Endothelial cell of umbilical vein (primary cell): ENCODE results near the gene DLGAP5. TPM values are rescaled to one million over a fixed set of nuclear protein-coding genes. Genes with fewer than 3 reads are reported as not detected.

Experiments used
- BruUV-seq: library from RNA; stranded (reverse); fragments of 400-500 nt; replicated peaks from 2 replicates; lab custom pipeline; 2021; lab: Mats Ljungman, UMichigan
- CTCF ChIA-PET: fragments of 300-600, 350-600 bp; sonication (Branson Sonifier 250); formaldehyde crosslinking; loops from one replicate; lab custom pipeline; 2021; ENCODE audit warnings: antibody characterized with exemption, inconsistent platforms; lab: Charles Lee
- POLR2A ChIA-PET: fragments of 300-600, 350-600 bp; sonication (Branson Sonifier 250); formaldehyde crosslinking; loops from one replicate; lab custom pipeline; 2021; ENCODE audit warnings: antibody characterized with exemption, inconsistent platforms; lab: Charles Lee
- DNase-seq: peaks from one replicate; pipeline ENCODE4 v3.0.0-alpha.2; 2011; ENCODE audit warnings: low read depth, low spot score
- FAIRE-seq: peaks from 2 replicates; lab custom pipeline; 2011; peaks lifted over from hg19 to GRCh38; lab: Jason Lieb, UNC
- H2AFZ ChIP-seq: 2 replicates; pipeline ENCODE4 v1.6.0; 2012; ENCODE audit warnings: low read depth, low read length, control low read depth, inconsistent platforms
- H3K27ac ChIP-seq: 2 replicates; pipeline ENCODE4 v1.5.1; 2011; ENCODE audit warnings: low read depth, mild to moderate bottlenecking, control low read depth, low read length, moderate library complexity; ENCODE audit not compliant: insufficient read depth
- H3K27me3 ChIP-seq, 2 experiments: 2 replicates each; pipeline versions ENCODE4 v1.6.0 to v1.6.1; 2011; ENCODE audit warnings: low read length in 2 of 2, mixed read lengths in 1 of 2; ENCODE audit not compliant: control insufficient read depth in 2 of 2, insufficient read depth in 2 of 2
- H3K36me3 ChIP-seq, 2 experiments: 2 replicates in 1 of 2; 3 replicates in 1 of 2; pipeline ENCODE4 v1.5.1; 2011; ENCODE audit warnings: low read length in 2 of 2, mild to moderate bottlenecking in 1 of 2, moderate library complexity in 1 of 2; ENCODE audit not compliant: control insufficient read depth in 2 of 2, insufficient read depth in 2 of 2; ENCODE audit errors: extremely low read depth in 1 of 2
- H3K4me1 ChIP-seq: 3 replicates; pipeline ENCODE4 v1.5.1; 2011; ENCODE audit warnings: mild to moderate bottlenecking, low read length; ENCODE audit not compliant: control insufficient read depth, insufficient read depth; ENCODE audit errors: extremely low read depth
- H3K4me2 ChIP-seq: 2 replicates; pipeline ENCODE4 v1.6.1; 2011; ENCODE audit warnings: low read length, control low read depth, mixed read lengths; ENCODE audit not compliant: insufficient read depth
- H3K4me3 ChIP-seq, 3 experiments: fragments of 200-600 bp in 1 of 3; sonication (generic), shearing (Covaris generic) in 1 of 3; replicated peaks in 1 of 3; 2 replicates each; pipeline ENCODE4 v1.5.1; 2011 to 2016; ENCODE audit warnings: control low read depth in 3 of 3, low read length in 3 of 3, mild to moderate bottlenecking in 2 of 3, inconsistent platforms in 1 of 3, low read depth in 1 of 3, moderate library complexity in 1 of 3; ENCODE audit not compliant: insufficient read depth in 1 of 3
- H3K79me2 ChIP-seq: 2 replicates; pipeline ENCODE4 v1.6.0; 2012; ENCODE audit warnings: low read length, inconsistent platforms; ENCODE audit not compliant: control insufficient read depth, insufficient read depth
- H3K9ac ChIP-seq: replicated peaks from 2 replicates; pipeline ENCODE3; 2011; ENCODE audit warnings: low read length, control low read depth; ENCODE audit not compliant: insufficient read depth; ENCODE audit errors: extremely low read depth
- H3K9me1 ChIP-seq: replicated peaks from 3 replicates; pipeline ENCODE4 v1.6.0; 2011; ENCODE audit warnings: mild to moderate bottlenecking, low read length; ENCODE audit not compliant: control insufficient read depth, insufficient read depth; ENCODE audit errors: extremely low read depth
- H3K9me3 ChIP-seq: replicated peaks from 2 replicates; pipeline ENCODE4 v1.5.1; 2012; ENCODE audit warnings: low read length, inconsistent platforms; ENCODE audit not compliant: control insufficient read depth, insufficient read depth
- H4K20me1 ChIP-seq: replicated peaks from 2 replicates; pipeline ENCODE3; 2011; ENCODE audit warnings: mild to moderate bottlenecking, low read length; ENCODE audit not compliant: control insufficient read depth, insufficient read depth; ENCODE audit errors: extremely low read depth
- EZH2 ChIP-seq: IDR thresholded peaks from 2 replicates; pipeline ENCODE4 v1.6.1; 2012; ENCODE audit warnings: borderline replicate concordance, low read depth, mild to moderate bottlenecking, moderate library complexity, low read length, inconsistent platforms; ENCODE audit not compliant: severe bottlenecking
- FOS ChIP-seq: IDR thresholded peaks from 2 replicates; pipeline ENCODE4 v1.6.1; 2011; ENCODE audit warnings: mild to moderate bottlenecking, low read length, moderate library complexity, borderline replicate concordance; ENCODE audit not compliant: insufficient read depth
- GATA2 ChIP-seq: IDR thresholded peaks from 2 replicates; pipeline ENCODE4 v1.7.0; 2011; ENCODE audit warnings: low read depth, mild to moderate bottlenecking, moderate library complexity, mixed read lengths, low read length; ENCODE audit not compliant: insufficient read length, insufficient read depth
- JUN ChIP-seq: IDR thresholded peaks from 2 replicates; pipeline ENCODE4 v1.6.1; 2011; ENCODE audit warnings: borderline replicate concordance, low read depth; ENCODE audit not compliant: insufficient read length, insufficient read depth
- MAX ChIP-seq: IDR thresholded peaks from 2 replicates; pipeline ENCODE4 v1.6.1; 2011; ENCODE audit not compliant: insufficient read depth, insufficient read length
- POLR2A ChIP-seq: IDR thresholded peaks from 2 replicates; pipeline ENCODE4 v1.6.1; 2012; ENCODE audit warnings: low read depth, mild to moderate bottlenecking, control low read depth, low read length
- POLR2AphosphoS5 ChIP-seq: IDR thresholded peaks from 2 replicates; pipeline ENCODE4 v1.6.1; 2012; ENCODE audit warnings: low read depth, mild to moderate bottlenecking, control low read depth, low read length, moderate library complexity; ENCODE audit not compliant: insufficient read depth
- dilution Hi-C: fragments of 300-500 bp; cut with MboI; formaldehyde crosslinking; loops from one replicate; pipeline ENCODE4 v1.15.0; 2019; ENCODE audit warnings: low sequenced_read_pairs; ENCODE audit not compliant: extremely low pct_ligation_motif_present
- intact Hi-C: fragments of 100-400 bp; cut with micrococcal nuclease; formaldehyde crosslinking; loops from one replicate; pipeline ENCODE4 v1.10.0; 2022
- polyA plus RNA-seq, 4 experiments: library from polyadenylated mRNA; depleted of rRNA in 3 of 4; stranded (reverse) in 3 of 4; unstranded in 1 of 4; fragments of >200 nt; gene quantifications; 2 replicates each; pipeline versions ENCODE4 v1.2.1 to v1.2.3, GENCODE V29; 2011 to 2012; ENCODE audit warnings: missing spikeins in 1 of 4
- total RNA-seq: library from RNA; stranded (reverse); gene quantifications from 2 replicates; pipeline ENCODE4 v1.2.3, GENCODE V29; 2021

DLGAP5 gene
- total and polyA plus RNA-seq, 2 donors (not counting 3 experiments of a cell fraction or from before 2014, with no cell fraction given) = 8.3 to 83.2 TPM

GRCh38 chr14:55105991-55106390 lies 85.4 kb downstream of the DLGAP5 start:
- no peaks in the 10 kb centered on the region for H3K36me3 ChIP-seq
- no peak overlapping the region for H3K27ac ChIP-seq
- H3K4me1 ChIP-seq = peaks cover 39% of the 10 kb centered on the region
- H3K4me3 ChIP-seq = no peak overlapping the region
- TF ChIP-seq FOS = no peak
- no peaks in the 10 kb centered on the region for H3K9me1 ChIP-seq
- BruUV-seq = no TSS peak
- no peak overlapping the region for H2AFZ ChIP-seq
- no peak overlapping the region for H3K4me2 ChIP-seq
- no peak for DNase-seq
- no peak for FAIRE-seq
- ChIA-PET POLR2A (no interaction called here), CTCF (no interaction called here)
- no peaks in the 10 kb centered on the region for H4K20me1 ChIP-seq
- H3K9me3 ChIP-seq = no peaks in the 10 kb centered on the region
- no peaks in the 10 kb centered on the region for H3K79me2 ChIP-seq
- H3K9ac ChIP-seq = no peak overlapping the region
- dilution Hi-C loops = no loop called here
- H3K27me3 ChIP-seq = no peaks in the 10 kb centered on the region
- intact Hi-C loops = no loop called here

GRCh38 chr14:55103971-55104954 lies 87.1 kb downstream of the DLGAP5 start:
- Histone ChIP-seq H4K20me1 (no peaks in the 10 kb centered on the region), H3K79me2 (no peaks in the 10 kb centered on the region), H3K36me3 (no peaks in the 10 kb centered on the region), H3K4me2 (no peak overlapping the region), H3K27ac (peak overlapping the region; percentile 98), H3K9ac (no peak overlapping the region), H3K4me1 (peaks cover 39% of the 10 kb centered on the region), H3K9me1 (no peaks in the 10 kb centered on the region), H3K4me3 (no peak overlapping the region), H3K9me3 (no peaks in the 10 kb centered on the region), H2AFZ (peak overlapping the region; percentile 97), H3K27me3 (no peaks in the 10 kb centered on the region)
- POLR2A ChIA-PET = no interaction called here
- FAIRE-seq (no peak), DNase-seq (no peak)
- TF ChIP-seq MAX = no peak
- no peak for TF ChIP-seq GATA2
- no peak for TF ChIP-seq POLR2AphosphoS5
- TF ChIP-seq POLR2A = no peak
- no peak for TF ChIP-seq EZH2
- TF ChIP-seq JUN = no peak
- BruUV-seq = no TSS peak
- CTCF ChIA-PET = interaction anchor here (0.6 to 4.3 kb wide), 6 partner anchors 14 to 273 kb away, joined by 3 to 24 read pairs (median 5); partner anchors contain the start of gene MAPK1IP1L
- intact Hi-C loops (loop anchor here (2.0 kb wide), 1 partner anchor 77 kb away; the partner anchor contains the start of genes SOCS4 and WDHD1), dilution Hi-C loops (no loop called here)
